C4-2B (cell line): ENCODE data around the gene STIP1.

ENCODE experiments used
- CTCF ChIP-seq: fragments of 450-650 bp; conservative IDR thresholded peaks from 2 replicates; pipeline ENCODE4 v1.5.1; 2017; ENCODE audit warnings: mild to moderate bottlenecking
- ZFX ChIP-seq: fragments of 450-650 bp; IDR thresholded peaks from 2 replicates; pipeline ENCODE4 v1.6.1; 2017

GRCh38 chr11:64251016-64251752 is 65.2 kb downstream of the STIP1 start, which contains the start of gene PLCB3:
- TF ChIP-seq CTCF: peak; percentile 97
- peak; percentile 41; the same call in 1 of the 2 replicates for TF ChIP-seq ZFX
